MCF 10A (cell line): ENCODE measurements around the gene LUZP2. TPM values are rescaled to one million over a fixed set of nuclear protein-coding genes. Genes with fewer than 3 reads are reported as not detected.
"Not testable (repeated sequence)": the region's sequence is repeated elsewhere in the genome, so short reads cannot be mapped to it uniquely, and the experiment has no call there.

Experiments
- BruUV-seq: library from RNA; stranded (reverse); fragments of 400-500 nt; replicated peaks from 2 replicates; lab custom pipeline; 2021; lab: Mats Ljungman, UMichigan
- CTCF ChIA-PET: fragments of 300-600 bp; sonication (Branson Sonifier 250); formaldehyde crosslinking; extraction: SDS; loops from one replicate; lab custom pipeline; 2021; ENCODE audit warnings: antibody characterized with exemption, inconsistent platforms; lab: Yijun Ruan, JAX
- POLR2A ChIA-PET: fragments of 300-600, 350-650 bp; sonication (Branson Sonifier 250); formaldehyde crosslinking; extraction: SDS; loops from one replicate; lab custom pipeline; 2020; ENCODE audit warnings: antibody characterized with exemption, inconsistent platforms; lab: Yijun Ruan, JAX
- DNase-seq: peaks from one replicate; pipeline ENCODE4 v3.0.0-alpha.2; 2018; ENCODE audit not compliant: unreplicated experiment
- H3K27ac Mint-ChIP-seq: one replicate; pipeline ENCODE4 v1.8.0; 2022; ENCODE audit warnings: mild to moderate bottlenecking, low read depth, mixed read lengths; ENCODE audit not compliant: unreplicated experiment
- H3K27me3 Mint-ChIP-seq: one replicate; pipeline ENCODE4 v1.8.0; 2022; ENCODE audit warnings: mixed read lengths; ENCODE audit not compliant: insufficient read depth, unreplicated experiment
- H3K36me3 Mint-ChIP-seq: one replicate; pipeline ENCODE4 v1.8.0; 2022; ENCODE audit warnings: mild to moderate bottlenecking, moderate library complexity, mixed read lengths; ENCODE audit not compliant: insufficient read depth, unreplicated experiment
- H3K4me1 Mint-ChIP-seq: one replicate; pipeline ENCODE4 v1.8.0; 2022; ENCODE audit warnings: mixed read lengths; ENCODE audit not compliant: insufficient read depth, unreplicated experiment
- H3K4me3 Mint-ChIP-seq: one replicate; pipeline ENCODE4 v1.8.0; 2022; ENCODE audit warnings: mild to moderate bottlenecking, moderate library complexity, mixed read lengths; ENCODE audit not compliant: unreplicated experiment
- H3K9me3 Mint-ChIP-seq: one replicate; pipeline ENCODE4 v1.8.0; 2022; ENCODE audit warnings: mixed read lengths; ENCODE audit not compliant: unreplicated experiment
- CTCF ChIP-seq: fragments of 200-600 bp; IDR thresholded peaks from one replicate; pipeline ENCODE4 v1.8.0; 2022; ENCODE audit warnings: antibody characterized with exemption, mild to moderate bottlenecking; ENCODE audit not compliant: unreplicated experiment
- intact Hi-C: fragments of 100-400 bp; cut with micrococcal nuclease; formaldehyde crosslinking; loops from 2 replicates; pipeline ENCODE4 v1.14.1; 2022
- total RNA-seq: library from RNA; stranded (reverse); gene quantifications from 2 replicates; pipeline ENCODE4 v1.2.3, GENCODE V29; 2022

The LUZP2 gene
- total RNA-seq, 1 experiment from 2014 or later = not detected

GRCh38 chr11:24886880-24887619 lies 390.2 kb downstream of the LUZP2 start:
- H3K27ac Mint-ChIP-seq = no peak overlapping the region
- no peak overlapping the region for H3K4me3 Mint-ChIP-seq
- BruUV-seq = no TSS peak
- CTCF ChIA-PET = no interaction called here
- peaks cover 7% of the 10 kb centered on the region for H3K9me3 Mint-ChIP-seq
- H3K4me1 Mint-ChIP-seq = no peaks in the 10 kb centered on the region
- TF ChIP-seq CTCF = no peak
- H3K27me3 Mint-ChIP-seq = no peaks in the 10 kb centered on the region
- no peak for DNase-seq
- H3K36me3 Mint-ChIP-seq = no peaks in the 10 kb centered on the region
- intact Hi-C loops = no loop called here
- POLR2A ChIA-PET = no interaction called here

- H3K9me3 Mint-ChIP-seq = no peaks in the 10 kb centered on the region
- no peak overlapping the region for H3K27ac Mint-ChIP-seq
- no peak overlapping the region for H3K4me3 Mint-ChIP-seq
- CTCF ChIA-PET = interaction anchor here (0.5 kb wide), 1 partner anchor 17 kb away, joined by 3 read pairs; no protein-coding TSS in a partner anchor
- DNase-seq = no peak
- POLR2A ChIA-PET = no interaction called here
- no TSS peak for BruUV-seq
- H3K36me3 Mint-ChIP-seq = no peaks in the 10 kb centered on the region
- no peaks in the 10 kb centered on the region for H3K4me1 Mint-ChIP-seq
- intact Hi-C loops = no loop called here
- H3K27me3 Mint-ChIP-seq = no peaks in the 10 kb centered on the region
- no peak for TF ChIP-seq CTCF
Measured at GRCh38 chr11:24890426-24890825, 393.6 kb downstream of the LUZP2 start.

GRCh38 chr11:24891845-24892492 lies 395.1 kb downstream of the LUZP2 start:
- CTCF ChIA-PET, intact Hi-C loops, H3K4me1 Mint-ChIP-seq, H3K27ac Mint-ChIP-seq, H3K4me3 Mint-ChIP-seq, H3K9me3 Mint-ChIP-seq, H3K36me3 Mint-ChIP-seq, H3K27me3 Mint-ChIP-seq, DNase-seq, POLR2A ChIA-PET, BruUV-seq: not testable (repeated sequence)

GRCh38 chr11:24896118-24896835 lies 399.4 kb downstream of the LUZP2 start:
- Mint-ChIP-seq H3K4me3 (no peak overlapping the region), H3K4me1 (no peaks in the 10 kb centered on the region), H3K9me3 (no peaks in the 10 kb centered on the region), H3K36me3 (no peaks in the 10 kb centered on the region), H3K27me3 (no peaks in the 10 kb centered on the region), H3K27ac (no peak overlapping the region)
- intact Hi-C loops = no loop called here
- ChIA-PET POLR2A (no interaction called here), CTCF (no interaction called here)
- no peak for DNase-seq
- TF ChIP-seq CTCF = no peak
- no TSS peak for BruUV-seq
